Skeletal muscle cell (primary cell): Measurements from ENCODE around the gene RBMS3.
A peak's percentile ranks its signal among the peaks of the same experiment; 100 is the strongest.

Source experiments
- DNase-seq: peaks from one replicate; pipeline ENCODE4 v3.0.0-alpha.2; 2010; ENCODE audit warnings: low read depth
- H3K4me3 ChIP-seq: 2 replicates; pipeline ENCODE4 v1.5.1; 2011; ENCODE audit warnings: low read depth, mild to moderate bottlenecking, control low read depth, low read length, moderate library complexity

Gene RBMS3

GRCh38 chr3:29618395-29619282 is 337.8 kb downstream of the RBMS3 start:
- no peak for DNase-seq
- H3K4me3 ChIP-seq: no peak overlapping the region

DNA sequence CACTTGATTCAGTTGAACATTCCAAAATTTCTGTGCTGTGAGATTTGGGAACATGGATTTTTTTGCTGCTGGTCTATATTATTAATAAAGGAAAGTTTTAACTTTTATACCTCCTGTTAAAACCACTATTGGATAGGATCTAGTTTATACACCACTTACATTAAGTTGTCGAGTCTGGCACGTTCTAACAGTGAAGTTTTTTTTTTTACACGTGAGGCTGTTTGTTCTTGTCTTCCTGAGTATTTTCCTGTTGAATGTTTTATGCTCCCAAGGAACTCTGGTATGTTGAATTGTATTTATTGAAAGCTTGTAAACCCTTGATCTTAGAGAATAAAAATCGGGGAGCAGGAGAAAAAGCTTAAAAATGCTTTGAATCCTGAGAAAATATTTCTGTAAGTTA is 338.8 kb downstream of the RBMS3 start:
- no peak for DNase-seq
- no peak overlapping the region for H3K4me3 ChIP-seq

DNA sequence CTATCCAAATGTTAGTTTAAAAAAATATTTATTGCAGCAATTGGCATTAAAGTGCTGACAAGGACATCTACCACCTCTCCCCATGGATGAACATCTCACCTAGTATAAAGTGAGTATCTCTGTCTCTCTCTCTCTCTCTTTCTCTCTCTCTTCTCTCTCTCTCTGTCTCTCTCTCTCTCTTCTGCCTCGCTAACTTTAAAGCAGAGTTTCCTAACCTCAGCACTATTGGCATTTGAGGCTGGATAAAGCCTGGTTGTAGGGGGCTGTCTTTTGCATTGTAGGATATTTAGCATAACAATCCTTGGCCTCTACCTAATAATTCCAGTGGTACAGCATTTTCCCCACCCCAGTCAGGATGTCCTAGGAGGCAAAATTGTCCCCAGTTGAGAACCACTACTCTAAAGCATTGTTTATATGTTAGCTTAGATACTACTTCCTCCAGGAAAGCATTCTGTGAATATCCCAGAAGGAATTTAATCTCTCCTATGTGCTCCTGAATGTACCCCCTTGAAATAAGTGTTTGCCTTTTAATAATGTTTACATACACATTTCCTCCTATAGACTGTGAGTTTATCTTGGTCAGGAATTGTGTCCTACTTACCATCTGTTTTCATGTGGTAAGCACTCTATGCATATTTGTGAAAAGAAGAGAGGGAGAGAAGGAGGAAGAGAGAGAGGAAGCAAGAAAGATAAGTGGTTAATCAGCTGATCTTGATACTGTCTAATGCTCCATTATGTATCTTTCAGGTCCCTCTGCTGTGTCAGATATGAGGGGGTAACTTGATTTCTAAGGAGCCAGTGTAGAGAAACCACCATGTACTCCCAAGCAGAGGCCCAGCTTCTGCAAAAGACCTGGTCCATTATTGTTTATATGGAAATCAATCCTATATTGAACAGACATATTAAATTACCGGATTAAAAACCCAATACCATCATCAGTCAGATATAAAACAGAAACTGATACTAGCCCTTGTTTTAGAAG is 346.6 kb downstream of the RBMS3 start:
- DNase-seq: no peak
- no peak overlapping the region for H3K4me3 ChIP-seq

GRCh38 chr3:29628795-29629194 is 347.9 kb downstream of the RBMS3 start:
- no peak overlapping the region for H3K4me3 ChIP-seq
- no peak for DNase-seq

DNA sequence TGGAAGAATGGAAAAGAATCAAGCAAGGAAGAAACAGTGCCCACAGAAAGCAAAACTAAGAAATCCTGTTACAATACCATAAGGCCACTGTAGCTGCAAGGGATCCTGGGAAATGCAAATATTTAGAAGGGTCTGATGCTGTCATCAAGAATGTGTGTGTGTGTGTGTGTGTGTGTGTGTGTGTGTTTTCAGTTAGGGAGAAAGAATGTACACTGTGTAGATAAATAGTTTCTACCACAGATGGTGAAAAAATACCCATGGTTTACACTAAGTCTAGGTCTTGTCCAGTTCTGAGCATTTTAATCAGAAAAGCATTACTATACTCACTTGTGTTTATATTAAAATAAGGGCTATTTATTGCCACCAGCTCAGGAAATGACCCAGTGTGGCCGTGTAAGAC is 355.0 kb downstream of the RBMS3 start:
- no peak overlapping the region for H3K4me3 ChIP-seq
- no peak for DNase-seq

DNA sequence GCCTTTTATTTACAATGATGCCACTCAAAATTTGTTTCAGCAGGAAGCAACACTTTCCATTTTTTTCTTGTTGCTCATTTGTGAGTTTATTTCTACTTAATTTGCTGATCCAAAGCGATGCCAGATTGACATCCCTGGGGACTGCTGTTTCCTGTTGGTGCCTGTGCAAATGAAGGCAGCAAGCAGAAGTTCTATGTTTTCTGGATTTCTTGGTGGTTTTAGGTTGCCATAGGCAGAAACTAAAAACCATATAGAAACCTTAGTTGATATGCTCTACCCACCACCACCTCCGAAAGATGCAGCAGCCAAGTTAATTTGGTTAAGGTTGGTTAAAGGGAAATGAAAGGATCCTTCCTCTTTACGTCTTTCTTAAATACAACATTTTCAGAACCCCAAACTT is 356.2 kb downstream of the RBMS3 start:
- H3K4me3 ChIP-seq: no peak overlapping the region
- DNase-seq: no peak

- DNase-seq: no peak
- H3K4me3 ChIP-seq: no peak overlapping the region
Observed at GRCh38 chr3:29639578-29640290, 358.9 kb downstream of the RBMS3 start.

GRCh38 chr3:29642393-29643033 is 361.6 kb downstream of the RBMS3 start:
- H3K4me3 ChIP-seq: no peak overlapping the region
- DNase-seq: peak; percentile 64

DNA sequence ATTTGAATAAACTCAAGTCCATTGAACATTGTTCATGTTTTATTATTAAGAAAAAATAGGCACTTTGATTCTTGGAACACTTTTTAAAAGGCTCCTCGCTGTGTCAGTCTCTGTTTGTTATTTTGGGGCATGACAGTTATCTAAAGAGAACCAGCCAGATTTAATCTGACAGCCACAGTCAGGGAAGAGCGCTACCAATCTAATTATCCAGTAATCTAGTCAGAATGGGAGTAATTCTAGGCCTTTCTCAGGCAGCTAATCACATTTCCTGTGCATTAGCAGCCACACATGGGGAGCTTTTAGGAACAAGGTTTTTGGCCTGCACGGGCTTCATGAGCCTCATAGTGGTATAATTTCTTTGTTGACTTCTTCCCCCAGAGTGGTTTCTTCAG is 362.2 kb downstream of the RBMS3 start:
- no peak for DNase-seq

GRCh38 chr3:29644261-29644660 is 363.4 kb downstream of the RBMS3 start:
- DNase-seq: no peak
- no peak overlapping the region for H3K4me3 ChIP-seq

More for the DNA sequence above, 362.2 kb downstream of the RBMS3 start:
- H3K4me3 ChIP-seq: no peak overlapping the region

- no peak overlapping the region for H3K4me3 ChIP-seq
- DNase-seq: no peak
Observed at GRCh38 chr3:29644956-29645636, 364.2 kb downstream of the RBMS3 start.

DNA sequence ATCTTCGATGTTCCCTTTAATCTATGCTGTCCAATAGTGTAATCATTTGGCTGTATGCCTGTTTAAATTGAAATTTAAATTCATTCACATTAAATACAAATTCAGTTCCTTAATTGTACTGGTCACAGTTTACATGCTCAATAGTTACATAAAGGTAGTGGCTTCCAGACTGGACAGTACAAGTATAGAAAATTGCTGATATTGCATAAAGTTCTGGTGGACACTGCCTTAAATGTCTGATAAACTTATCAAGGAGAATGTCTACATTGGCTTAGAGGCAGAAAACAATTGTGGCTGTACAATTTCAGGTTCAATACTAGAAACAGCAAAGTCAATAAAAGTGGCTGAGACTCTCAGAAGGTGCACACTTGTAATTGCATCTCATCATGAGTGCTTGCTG is 365.2 kb downstream of the RBMS3 start:
- no peak for DNase-seq
- H3K4me3 ChIP-seq: no peak overlapping the region

DNA sequence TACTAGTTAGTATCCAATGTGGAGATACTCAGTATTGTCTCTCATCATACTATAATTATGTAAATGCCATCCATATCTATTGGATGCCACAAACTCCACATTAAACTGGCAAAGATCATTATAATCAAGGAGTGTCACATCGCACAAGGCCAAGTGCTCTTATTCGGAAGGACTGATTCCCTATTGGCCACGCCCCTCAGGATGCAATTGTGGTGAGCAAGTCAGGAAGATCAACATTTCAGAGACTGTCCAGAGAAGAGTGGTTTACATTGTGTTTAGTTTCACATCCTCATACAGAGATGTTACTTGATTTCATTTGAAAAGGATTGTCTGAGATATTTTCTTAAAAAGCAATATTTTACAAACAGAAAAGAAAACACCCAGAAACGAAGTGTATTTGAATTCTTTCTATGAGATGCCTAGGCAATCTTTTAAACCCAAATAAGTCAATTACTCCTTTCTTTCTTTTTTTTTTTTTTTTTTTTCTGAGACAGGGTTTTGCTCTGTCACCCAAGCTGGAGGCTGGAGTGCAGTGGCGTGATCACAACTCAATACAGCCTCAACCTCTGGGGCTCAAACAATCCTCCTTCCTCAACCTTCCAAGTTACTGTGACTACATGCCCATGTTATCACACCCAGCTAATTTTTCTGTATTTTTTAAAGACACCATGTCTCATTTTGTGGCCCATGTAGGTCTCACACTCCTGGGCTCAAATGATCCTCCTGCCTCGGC is 369.1 kb downstream of the RBMS3 start:
- no peak for DNase-seq
- H3K4me3 ChIP-seq: no peak overlapping the region

DNA sequence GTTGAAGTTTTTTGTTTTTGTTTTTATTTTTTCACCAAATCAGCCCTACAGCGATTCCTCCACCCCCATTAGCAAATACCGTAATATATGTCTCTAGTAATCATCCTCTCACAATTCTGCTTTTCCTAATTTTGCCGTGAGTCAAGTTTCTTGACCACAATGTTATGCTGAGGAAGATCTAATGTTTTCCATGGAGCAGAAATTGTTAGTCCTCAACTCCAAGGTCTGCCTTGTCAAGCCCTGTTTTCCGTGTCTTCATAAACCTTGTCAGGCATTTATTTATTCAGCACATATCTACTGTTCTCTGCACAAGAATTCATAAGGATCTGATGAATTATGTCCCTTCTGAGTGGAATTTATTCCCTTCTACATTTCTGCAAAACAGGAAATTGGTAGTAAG is 372.8 kb downstream of the RBMS3 start:
- H3K4me3 ChIP-seq: no peak overlapping the region

DNA sequence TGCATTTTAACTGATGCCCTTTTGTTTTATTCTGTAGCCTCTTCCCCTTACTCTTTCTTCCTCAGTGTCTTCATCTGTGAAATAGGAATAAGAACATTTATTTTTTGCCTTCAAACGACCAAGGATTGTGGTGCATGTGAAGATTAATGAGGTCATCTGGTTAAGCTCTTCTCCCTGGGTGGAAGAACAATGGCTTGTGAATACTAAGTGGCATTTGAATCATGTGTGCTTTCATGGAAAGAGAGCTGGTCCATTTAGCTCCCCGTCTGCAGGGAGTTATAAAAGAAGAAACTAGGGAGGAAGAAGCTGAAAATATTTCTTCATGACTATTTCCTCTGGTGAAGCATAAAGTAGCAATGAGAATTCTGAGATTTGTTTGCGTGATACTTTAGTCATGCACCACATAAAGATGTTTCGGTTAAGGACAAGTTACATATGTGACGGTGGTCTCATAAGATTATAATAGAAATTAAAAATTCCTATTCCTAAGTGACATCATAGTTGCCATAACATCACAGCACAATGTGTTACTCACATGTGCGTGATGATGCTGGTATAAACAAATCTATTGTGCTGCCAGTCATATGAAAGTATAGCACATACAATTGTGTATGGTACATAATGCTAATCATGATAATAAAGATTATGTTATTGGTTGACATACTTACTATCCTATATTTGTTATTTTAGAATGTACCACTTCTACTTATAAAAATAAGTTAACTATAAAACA is 374.3 kb downstream of the RBMS3 start:
- H3K4me3 ChIP-seq: no peak overlapping the region
- no peak for DNase-seq

More for the DNA sequence above, 372.8 kb downstream of the RBMS3 start:
- no peak for DNase-seq

DNA sequence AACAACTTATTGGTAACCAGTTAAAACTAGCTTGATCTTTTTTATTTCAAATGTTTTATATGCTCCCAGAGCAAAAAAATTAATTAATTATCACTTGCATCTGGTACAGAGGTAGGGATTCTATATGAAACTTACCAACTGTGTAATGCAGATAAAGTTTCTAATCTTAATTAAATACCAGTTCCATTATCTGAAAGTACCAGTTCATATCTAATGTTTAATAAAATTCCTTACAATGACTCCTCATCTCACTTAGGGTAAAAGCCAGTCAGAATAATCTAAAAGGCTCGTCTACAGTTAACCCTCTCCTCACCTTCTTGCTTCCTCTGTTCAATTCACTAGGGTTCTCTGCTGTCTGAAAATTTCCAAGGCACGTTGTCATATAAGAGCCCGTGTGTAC is 384.8 kb downstream of the RBMS3 start:
- no peak overlapping the region for H3K4me3 ChIP-seq
- DNase-seq: no peak

DNA sequence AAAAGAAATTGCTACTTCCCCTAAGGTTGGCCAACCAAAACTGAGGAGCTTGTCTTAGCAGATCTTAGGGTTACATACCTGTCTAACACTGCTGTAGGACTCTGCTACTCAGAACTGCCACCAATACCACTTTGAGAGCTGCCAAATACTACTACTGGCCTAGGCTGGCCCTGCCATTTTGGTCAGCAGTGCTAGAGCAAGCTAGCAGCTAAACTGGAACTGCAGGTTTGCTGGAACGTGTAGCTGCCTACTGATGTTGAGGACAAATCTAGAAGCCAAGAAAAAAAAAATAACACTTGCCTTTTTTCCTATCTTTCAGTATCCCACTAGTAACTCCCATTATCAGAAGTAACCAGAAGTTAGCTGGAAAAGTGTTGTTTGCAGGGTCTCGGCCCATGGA is 387.4 kb downstream of the RBMS3 start:
- H3K4me3 ChIP-seq: no peak overlapping the region
- no peak for DNase-seq
